ENCODE data around the gene AGTRAP. TPM values are rescaled to one million over a fixed set of nuclear protein-coding genes. Genes with fewer than 3 reads are reported as not detected.

AGTRAP gene
- total RNA-seq, 1 experiment from 2014 or later = 23.6 TPM

DNA sequence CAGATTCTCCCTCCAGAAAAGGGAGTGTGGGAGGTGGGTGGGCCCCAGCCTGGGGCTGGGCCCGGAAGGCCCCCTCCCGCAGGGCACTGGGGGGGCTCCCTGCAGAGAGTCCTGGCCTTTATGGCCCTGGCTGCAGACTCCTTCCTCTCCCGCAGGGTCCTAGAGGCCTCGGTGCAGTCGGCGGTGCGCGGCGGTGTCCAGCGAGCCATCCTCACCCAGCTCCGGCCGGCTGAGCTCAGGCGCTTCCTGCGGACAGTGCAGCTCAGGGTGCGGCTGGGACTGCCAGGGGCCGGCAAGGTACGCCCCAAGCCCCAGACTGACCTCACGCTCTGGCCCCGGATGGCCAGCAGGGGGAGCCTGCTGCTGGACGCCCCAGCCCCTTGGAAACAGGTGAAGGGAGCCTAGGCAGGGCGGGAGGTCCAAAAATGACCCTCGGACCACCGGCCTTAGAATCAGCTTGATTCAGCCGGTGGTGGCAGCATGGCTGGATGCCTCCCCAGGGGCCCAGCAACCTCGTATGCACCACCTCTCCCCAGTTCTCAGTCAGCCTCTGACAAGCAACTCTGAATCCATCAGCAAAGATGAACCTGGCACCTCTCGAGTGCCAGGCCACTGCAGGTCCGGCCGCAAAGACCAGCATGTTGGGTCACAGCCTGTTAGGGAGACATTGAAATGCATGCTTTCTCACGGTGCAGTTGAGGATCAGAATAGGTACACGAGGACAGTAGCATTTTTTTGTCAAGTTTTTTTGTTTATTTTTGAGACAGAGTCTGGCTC is 49.2 kb downstream of the AGTRAP start:
- no peak for TF ChIP-seq EZH2 (IDR thresholded peaks at IDR 0.05; ENCODE audit: borderline replicate concordance, low read depth, low read length, poor library complexity, severe bottlenecking)
- TF ChIP-seq, protein P1, sequence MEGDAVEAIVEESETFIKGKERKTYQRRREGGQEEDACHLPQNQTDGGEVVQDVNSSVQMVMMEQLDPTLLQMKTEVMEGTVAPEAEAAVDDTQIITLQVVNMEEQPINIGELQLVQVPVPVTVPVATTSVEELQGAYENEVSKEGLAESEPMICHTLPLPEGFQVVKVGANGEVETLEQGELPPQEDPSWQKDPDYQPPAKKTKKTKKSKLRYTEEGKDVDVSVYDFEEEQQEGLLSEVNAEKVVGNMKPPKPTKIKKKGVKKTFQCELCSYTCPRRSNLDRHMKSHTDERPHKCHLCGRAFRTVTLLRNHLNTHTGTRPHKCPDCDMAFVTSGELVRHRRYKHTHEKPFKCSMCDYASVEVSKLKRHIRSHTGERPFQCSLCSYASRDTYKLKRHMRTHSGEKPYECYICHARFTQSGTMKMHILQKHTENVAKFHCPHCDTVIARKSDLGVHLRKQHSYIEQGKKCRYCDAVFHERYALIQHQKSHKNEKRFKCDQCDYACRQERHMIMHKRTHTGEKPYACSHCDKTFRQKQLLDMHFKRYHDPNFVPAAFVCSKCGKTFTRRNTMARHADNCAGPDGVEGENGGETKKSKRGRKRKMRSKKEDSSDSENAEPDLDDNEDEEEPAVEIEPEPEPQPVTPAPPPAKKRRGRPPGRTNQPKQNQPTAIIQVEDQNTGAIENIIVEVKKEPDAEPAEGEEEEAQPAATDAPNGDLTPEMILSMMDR (conservative IDR thresholded peaks at IDR 0.05; ENCODE audit: low read depth, low read length) = peak; percentile 87
- Histone ChIP-seq H3K27me3 (replicated peaks; ENCODE audit: insufficient read depth, low read depth, low read length, poor library complexity) (no peaks in the 10 kb centered on the region), H3K4me3 (ENCODE audit: low read depth, low read length, poor library complexity, severe bottlenecking) (no peak overlapping the region), H3K36me3 (ENCODE audit: insufficient read depth, low read length, poor library complexity, severe bottlenecking) (no peaks in the 10 kb centered on the region), H3K4me1 (ENCODE audit: insufficient read depth, low read length, poor library complexity, severe bottlenecking) (no peaks in the 10 kb centered on the region), H3K27ac (ENCODE audit: low read depth, low read length, poor library complexity, severe bottlenecking) (no peak overlapping the region), H3K9me3 (ENCODE audit: low read depth, low read length, poor library complexity, severe bottlenecking) (no peaks in the 10 kb centered on the region)
- CTCF ChIA-PET = no interaction called here
- intact Hi-C loops (cut with micrococcal nuclease; ENCODE audit: unreplicated experiment) = no loop called here
- POLR2A ChIA-PET (ENCODE audit: low non-redundant PET) = no interaction called here
- no TSS peak for BruUV-seq (replicated peaks)
- peak; percentile 19 for DNase-seq (ENCODE audit: low spot score)

DNA sequence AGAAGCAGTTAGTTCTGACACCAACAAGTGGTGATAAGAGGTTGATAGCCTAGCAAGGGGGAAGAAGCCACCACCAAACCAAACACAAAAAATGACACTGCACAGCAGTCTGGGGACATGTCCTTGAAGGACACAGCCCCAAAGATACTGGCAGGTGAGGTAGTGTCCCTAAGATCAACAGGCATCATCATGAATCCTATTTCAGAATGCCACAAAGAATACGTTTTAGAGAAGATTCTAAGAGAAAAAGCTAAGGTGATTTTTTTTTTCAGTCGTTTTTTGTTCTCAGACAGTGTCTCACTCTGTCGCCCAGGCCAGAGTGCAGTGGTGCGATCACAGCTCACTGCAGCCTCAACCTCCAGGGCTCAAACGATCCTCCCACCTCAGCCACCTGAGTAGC is 50.2 kb downstream of the AGTRAP start:
- no peak overlapping the region for H3K4me3 ChIP-seq (ENCODE audit: low read depth, low read length, poor library complexity, severe bottlenecking)
- H3K9me3 ChIP-seq (ENCODE audit: low read depth, low read length, poor library complexity, severe bottlenecking) = no peaks in the 10 kb centered on the region
- no peaks in the 10 kb centered on the region for H3K4me1 ChIP-seq (ENCODE audit: insufficient read depth, low read length, poor library complexity, severe bottlenecking)
- no peak for TF ChIP-seq EZH2 (IDR thresholded peaks at IDR 0.05; ENCODE audit: borderline replicate concordance, low read depth, low read length, poor library complexity, severe bottlenecking)
- TF ChIP-seq, protein P1 (conservative IDR thresholded peaks at IDR 0.05; ENCODE audit: low read depth, low read length) = no peak
- TSS peak; percentile 26 for BruUV-seq (replicated peaks)
- no peak overlapping the region for H3K27ac ChIP-seq (ENCODE audit: low read depth, low read length, poor library complexity, severe bottlenecking)
- no peaks in the 10 kb centered on the region for H3K36me3 ChIP-seq (ENCODE audit: insufficient read depth, low read length, poor library complexity, severe bottlenecking)
- intact Hi-C loops (cut with micrococcal nuclease; ENCODE audit: unreplicated experiment) = no loop called here
- ChIA-PET CTCF (no interaction called here), POLR2A (ENCODE audit: low non-redundant PET) (no interaction called here)
- DNase-seq (ENCODE audit: low spot score) = no peak
- no peaks in the 10 kb centered on the region for H3K27me3 ChIP-seq (replicated peaks; ENCODE audit: insufficient read depth, low read depth, low read length, poor library complexity)

DNA sequence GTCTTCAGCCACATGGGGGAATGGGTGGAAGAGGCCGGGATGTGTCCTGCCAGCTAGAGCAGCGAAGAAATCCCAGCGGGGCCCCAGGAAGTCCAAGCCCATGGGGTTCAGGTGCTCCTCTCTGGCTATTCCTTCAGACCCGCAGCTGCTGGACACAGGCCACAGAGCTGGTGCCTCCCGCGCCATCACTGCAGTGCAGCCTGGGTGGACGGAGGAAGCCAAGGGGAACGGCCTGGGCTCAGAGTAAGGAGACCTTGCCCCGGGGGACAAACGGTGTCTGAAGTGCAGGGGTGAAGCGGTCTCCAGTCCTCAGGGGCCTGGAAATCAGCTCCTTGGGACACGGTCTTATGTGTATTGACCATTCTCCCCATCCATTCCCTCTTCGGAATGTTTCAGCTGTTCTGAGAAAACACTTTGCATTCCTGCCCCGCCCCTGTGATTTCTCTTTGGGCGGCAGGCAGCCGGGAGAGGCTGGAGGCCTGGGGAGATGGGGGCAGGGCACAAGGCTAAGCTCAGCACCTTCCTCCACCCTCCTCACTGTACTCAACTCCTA is 51.4 kb downstream of the AGTRAP start:
- H3K36me3 ChIP-seq (ENCODE audit: insufficient read depth, low read length, poor library complexity, severe bottlenecking) = no peaks in the 10 kb centered on the region
- TF ChIP-seq, protein P1 (conservative IDR thresholded peaks at IDR 0.05; ENCODE audit: low read depth, low read length) = no peak
- TF ChIP-seq EZH2 (IDR thresholded peaks at IDR 0.05; ENCODE audit: borderline replicate concordance, low read depth, low read length, poor library complexity, severe bottlenecking) = no peak
- ChIA-PET POLR2A (ENCODE audit: low non-redundant PET) (no interaction called here), CTCF (no interaction called here)
- H3K27me3 ChIP-seq (replicated peaks; ENCODE audit: insufficient read depth, low read depth, low read length, poor library complexity) = no peaks in the 10 kb centered on the region
- no peak overlapping the region for H3K4me3 ChIP-seq (ENCODE audit: low read depth, low read length, poor library complexity, severe bottlenecking)
- DNase-seq (ENCODE audit: low spot score) = no peak
- no peaks in the 10 kb centered on the region for H3K9me3 ChIP-seq (ENCODE audit: low read depth, low read length, poor library complexity, severe bottlenecking)
- no peaks in the 10 kb centered on the region for H3K4me1 ChIP-seq (ENCODE audit: insufficient read depth, low read length, poor library complexity, severe bottlenecking)
- no TSS peak for BruUV-seq (replicated peaks)
- no peak overlapping the region for H3K27ac ChIP-seq (ENCODE audit: low read depth, low read length, poor library complexity, severe bottlenecking)
- intact Hi-C loops (cut with micrococcal nuclease; ENCODE audit: unreplicated experiment) = no loop called here
